GM12801 (cell line): Measurements from ENCODE around the gene HSD17B3.

Experiments
- CTCF ChIP-seq: IDR thresholded peaks from one replicate; pipeline ENCODE4 v1.5.1; 2011; ENCODE audit warnings: control low read depth; ENCODE audit not compliant: insufficient read length; ENCODE audit errors: extremely low read depth

HSD17B3 gene

GRCh38 chr9:96214635-96215034 is 87.3 kb downstream of the HSD17B3 start:
- no peak for TF ChIP-seq CTCF

GRCh38 chr9:96209407-96210271 is 92.3 kb downstream of the HSD17B3 start:
- TF ChIP-seq CTCF: no peak

- TF ChIP-seq CTCF: no peak
These were observed 95.7 kb downstream of the HSD17B3 start for GRCh38 chr9:96206156-96206751.

GRCh38 chr9:96204853-96205252 is 97.1 kb downstream of the HSD17B3 start:
- no peak for TF ChIP-seq CTCF

- TF ChIP-seq CTCF: no peak
These were observed 98.0 kb downstream of the HSD17B3 start for GRCh38 chr9:96203867-96204501.

GRCh38 chr9:96202971-96203780 is 98.8 kb downstream of the HSD17B3 start:
- TF ChIP-seq CTCF: no peak

GRCh38 chr9:96201140-96201539 is 100.8 kb downstream of the HSD17B3 start:
- TF ChIP-seq CTCF: no peak
